ENCODE measurements around the gene ARMC3.

- no peak for TF ChIP-seq CTCF (IDR thresholded peaks at IDR 0.05; ENCODE audit: low read depth, low read length, poor library complexity, severe bottlenecking)
- no peak for TF ChIP-seq EZH2phosphoT487 (IDR thresholded peaks at IDR 0.05; ENCODE audit: borderline replicate concordance, low read length)
Observed at GRCh38 chr10:22942437-22942836, 14.6 kb downstream of the ARMC3 start.

Data from DOHH2 (cell line).